Activated CD8-positive, alpha-beta memory T cell treated with anti-CD3 and anti-CD28 coated beads, Interleukin-2, amount 50 U/mL, for 48 hours (primary cell): ENCODE measurements around the gene IKZF2.
"Not testable (repeated sequence)": the region's sequence is repeated elsewhere in the genome, so short reads cannot be mapped to it uniquely, and the experiment has no call there.

Experiments
- DNase-seq: peaks from one replicate; pipeline ENCODE4 v3.0.0-alpha.2; 2020

Gene IKZF2

GRCh38 chr2:213032607-213033006 is 118.8 kb downstream of the IKZF2 start:
- no peak for DNase-seq

DNA sequence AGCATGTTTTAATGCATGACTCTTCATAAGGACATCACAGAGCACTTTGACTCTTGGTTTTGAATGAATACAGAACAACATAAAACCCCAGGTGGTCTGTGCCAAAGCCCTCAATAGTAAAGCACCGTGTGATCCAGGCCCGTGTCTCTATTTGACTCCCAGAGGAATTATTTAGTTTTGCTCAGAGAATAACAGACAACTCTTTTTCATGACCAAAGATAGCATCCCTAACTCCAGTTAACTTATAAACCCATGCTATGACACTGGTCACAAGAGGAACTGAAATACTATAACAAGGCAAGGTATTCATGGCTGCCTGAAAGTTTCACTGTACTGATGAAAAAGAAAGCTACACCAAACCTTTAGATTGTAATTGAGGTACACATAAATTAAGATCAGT is 128.4 kb downstream of the IKZF2 start:
- no peak for DNase-seq

DNA sequence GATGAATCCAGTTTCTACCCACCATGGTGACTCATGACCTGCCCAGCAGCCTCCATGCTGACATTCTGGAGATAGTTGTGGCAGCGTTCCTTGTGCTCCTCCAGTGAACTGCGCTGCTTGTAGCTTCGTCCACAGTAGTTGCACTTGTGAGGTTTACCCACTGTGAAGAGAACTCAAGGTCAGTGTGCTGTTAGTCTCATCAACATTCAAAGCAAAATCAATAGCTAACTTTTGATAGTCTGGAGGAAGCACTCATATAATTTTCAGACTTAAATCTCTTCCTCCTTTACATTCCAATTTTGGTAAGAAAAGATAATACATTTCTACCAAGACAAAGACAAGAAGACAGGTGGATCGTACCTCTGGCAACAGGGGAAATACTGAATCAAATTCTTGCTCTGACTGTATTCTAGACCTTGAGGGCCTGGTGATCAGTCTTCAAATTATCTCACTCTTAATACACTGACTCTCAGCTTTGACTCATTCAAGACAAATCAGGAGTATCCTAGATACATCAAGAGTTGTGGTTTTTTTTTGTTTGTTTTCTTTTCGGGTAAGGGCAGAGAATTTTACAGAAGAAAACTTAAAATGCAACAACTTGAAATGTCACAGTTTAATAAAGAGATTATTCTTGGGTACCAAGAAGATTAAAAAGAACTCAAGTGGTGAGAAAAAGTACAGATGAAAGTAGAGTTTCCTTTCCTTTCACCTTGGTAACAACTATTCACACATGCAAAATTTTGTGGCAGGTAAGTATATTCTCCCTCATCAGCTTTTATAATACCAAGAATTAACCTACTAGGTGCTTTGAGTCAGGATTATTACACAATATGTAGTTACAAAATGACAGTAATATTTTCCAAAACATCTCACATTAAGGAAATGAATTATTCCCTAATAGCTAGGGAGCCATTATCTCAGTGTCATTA is 129.2 kb downstream of the IKZF2 start:
- DNase-seq = no peak

DNA sequence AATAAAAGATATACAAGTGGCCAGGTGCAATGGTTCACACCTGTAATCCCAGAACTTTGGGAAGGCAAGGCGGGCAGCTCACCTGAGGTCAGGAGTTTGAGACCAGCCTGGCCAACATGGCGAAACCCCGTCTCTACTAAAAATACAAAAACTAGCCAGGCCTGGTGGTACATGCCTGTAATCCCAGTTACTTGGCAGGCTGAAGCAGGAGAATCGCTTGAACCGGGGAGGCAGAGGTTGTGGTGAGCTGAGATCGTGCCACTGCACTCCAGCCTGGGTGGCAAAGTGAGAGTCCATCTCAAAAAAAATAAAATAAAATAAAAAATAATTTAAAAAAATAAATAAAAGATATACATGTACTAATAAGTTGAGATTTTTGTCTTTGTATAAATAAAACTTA is 130.5 kb downstream of the IKZF2 start:
- DNase-seq = not testable (repeated sequence)

GRCh38 chr2:213020268-213020667 is 131.1 kb downstream of the IKZF2 start:
- DNase-seq = no peak

- no peak for DNase-seq
These were observed 132.0 kb downstream of the IKZF2 start for GRCh38 chr2:213019368-213019767.

DNA sequence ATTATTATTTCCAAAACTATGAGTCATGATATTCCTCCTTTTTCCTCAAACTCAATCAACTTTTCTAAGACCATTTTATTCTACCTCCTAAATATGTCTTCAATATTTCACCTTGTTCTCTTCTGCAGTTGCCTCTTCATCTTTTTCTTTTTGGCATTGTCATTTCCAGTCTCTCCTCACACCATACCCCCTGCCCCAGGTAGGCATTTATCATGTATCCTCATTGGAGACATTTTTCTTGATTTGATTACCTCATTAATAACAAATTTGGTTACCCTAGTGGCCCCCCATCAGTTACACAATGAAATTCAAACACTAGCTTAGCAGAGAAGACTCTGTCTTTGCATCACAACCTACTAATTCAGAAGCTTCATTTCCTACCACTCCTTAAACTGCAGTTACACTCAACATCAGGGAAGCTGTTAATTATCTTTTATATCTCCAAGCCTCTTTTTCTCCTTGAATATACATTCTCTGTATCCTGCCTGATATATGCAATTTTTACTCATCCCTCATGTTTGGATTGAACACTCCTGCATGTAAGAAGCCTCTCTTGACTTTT is 133.0 kb downstream of the IKZF2 start:
- DNase-seq = no peak

GRCh38 chr2:213017404-213017803 is 134.0 kb downstream of the IKZF2 start:
- no peak for DNase-seq

DNA sequence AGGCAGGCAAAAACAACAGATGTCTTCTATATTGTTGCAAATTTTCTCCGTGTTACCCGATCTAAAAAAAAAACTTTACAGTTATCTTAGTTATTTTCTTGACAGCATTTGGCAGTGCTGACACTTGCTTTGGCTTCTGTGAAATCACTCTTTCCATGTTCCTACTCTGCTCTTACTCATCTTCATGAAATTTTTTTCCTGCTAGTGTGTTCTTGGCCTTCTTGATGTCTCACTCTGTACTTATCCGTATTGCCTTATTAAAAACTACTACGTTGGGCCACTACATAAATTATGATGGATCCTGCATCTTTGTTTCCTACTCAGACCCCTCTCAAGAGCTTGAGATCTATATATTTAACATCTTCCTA is 134.4 kb downstream of the IKZF2 start:
- no peak for DNase-seq

DNA sequence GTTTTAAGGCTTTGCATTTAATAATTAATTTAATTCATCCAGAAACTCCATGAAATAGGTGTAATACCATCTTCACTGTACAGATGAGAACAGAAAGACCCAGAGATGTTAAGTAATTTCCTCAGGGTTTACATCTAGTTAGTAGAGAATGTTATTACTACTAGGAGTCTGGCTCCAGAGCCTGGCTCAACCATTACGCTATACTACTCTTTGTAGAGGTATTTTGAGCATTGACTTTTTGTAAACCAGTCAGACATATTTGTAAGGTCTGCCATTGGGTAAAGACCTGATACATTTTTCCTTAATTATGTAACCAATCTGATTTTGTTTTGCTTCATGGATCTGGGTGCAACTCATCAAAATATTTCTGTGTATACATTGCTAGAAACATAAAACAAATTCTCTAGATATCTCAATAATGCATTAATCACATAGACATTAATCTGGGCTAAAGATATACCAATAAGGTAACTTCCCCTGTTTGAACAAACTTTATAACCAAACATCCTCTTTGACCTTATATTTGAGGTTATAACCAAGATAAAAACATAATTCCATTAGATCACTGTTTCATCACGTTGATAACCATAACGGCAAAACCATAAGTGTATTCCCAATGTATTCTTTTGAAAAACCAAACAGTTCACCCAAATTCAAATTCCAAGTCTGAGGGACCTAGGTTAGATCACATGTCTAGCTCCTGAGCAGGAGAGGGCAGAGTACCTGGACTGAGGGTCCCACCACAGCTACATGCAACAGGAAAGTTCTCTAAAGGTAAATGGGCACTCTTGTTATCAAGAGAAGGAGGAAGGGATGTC is 135.0 kb downstream of the IKZF2 start:
- DNase-seq = no peak

DNA sequence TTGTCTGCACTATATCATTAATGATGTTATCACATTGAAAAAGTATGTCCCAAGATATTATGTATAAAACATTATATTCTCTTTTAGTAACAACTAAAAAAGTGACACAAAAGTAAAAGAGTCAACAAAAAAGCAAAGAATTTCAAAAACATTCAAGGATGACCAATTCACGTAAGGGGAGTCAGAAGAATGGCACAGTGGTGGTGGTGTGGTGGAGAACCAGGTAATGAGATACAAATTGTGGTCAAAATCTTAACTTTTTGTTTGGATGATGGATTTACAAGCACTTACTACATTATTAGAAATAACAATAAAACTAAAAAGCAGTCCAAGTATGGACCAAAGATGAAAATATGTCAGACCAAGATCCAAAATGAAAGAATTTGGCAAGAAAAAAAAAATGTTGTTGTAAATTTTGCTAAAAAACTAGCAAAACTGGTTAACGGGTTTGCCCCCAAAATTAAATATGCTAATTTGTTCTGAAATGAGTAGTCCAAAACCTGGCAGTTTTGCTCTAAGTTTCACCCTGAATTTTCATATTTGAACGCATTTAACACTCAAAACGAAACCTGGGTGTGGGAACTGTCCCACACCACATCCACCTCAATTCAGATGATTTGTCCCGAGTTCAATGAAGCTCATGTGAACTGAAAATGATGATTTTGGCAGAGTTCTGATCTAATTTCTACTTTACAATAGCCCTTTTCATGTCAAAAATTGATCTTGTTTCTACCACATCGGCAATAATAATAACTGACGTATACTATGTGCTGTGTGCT is 135.8 kb downstream of the IKZF2 start:
- no peak for DNase-seq

DNA sequence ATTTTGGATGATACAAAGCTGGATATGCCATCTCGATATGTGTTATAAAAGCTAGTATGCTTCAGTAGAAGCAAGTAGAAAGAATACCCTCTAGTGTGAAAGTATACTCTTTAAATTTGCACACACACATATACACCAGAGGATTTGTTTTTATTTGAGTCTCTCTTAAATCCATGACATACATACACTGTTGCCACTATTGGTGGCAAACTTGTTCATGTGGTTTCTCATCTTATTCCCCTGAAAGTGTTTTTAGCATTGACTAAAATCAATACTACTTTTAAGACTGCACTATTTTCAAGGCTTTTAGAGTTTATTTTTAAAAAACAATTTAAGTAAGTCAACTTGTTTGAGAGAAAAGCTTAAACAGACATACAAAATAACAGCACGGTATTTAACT is 137.4 kb downstream of the IKZF2 start:
- DNase-seq = no peak

DNA sequence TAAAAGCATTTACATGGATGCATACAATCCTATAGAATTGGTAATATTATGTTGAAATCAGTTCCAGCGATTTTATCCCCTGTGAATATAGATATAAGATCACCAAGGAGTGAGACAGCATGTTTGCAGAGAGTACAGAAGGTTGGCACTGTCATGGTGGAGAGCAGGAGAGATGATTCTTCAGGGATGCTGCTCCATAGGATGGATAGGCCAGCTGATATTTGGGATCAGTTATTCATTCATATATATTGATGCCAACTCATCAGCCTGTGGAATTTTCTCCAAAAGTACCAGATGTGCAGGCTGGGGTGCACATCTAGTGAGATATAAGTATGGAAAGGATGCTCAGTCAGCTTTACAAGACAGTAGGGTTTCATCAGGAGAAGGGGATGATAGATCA is 139.9 kb downstream of the IKZF2 start:
- DNase-seq = no peak

- no peak for DNase-seq
These were observed 141.2 kb downstream of the IKZF2 start for GRCh38 chr2:213010106-213010779.

GRCh38 chr2:213007290-213007838 is 144.0 kb downstream of the IKZF2 start:
- no peak for DNase-seq

- no peak for DNase-seq
These were observed 147.1 kb downstream of the IKZF2 start for GRCh38 chr2:213004197-213004821.

DNA sequence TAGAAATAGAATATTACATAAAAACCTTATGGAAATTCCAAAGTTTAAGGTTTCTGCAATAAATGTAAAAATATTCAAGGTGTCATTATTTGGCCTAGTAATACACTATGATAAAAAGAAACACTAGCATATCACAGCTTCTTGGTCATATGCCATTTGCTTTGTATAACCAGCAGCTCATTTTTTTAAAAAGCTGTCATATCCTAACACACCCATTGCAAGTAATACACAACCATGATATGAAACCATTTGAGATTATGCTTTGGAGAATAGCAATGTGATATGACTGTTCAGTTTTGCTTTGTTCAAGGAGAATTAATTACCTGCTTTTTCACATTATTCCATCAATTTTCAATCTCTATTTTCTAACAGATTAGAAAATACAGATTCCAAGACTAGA is 149.0 kb downstream of the IKZF2 start:
- DNase-seq = no peak

DNA sequence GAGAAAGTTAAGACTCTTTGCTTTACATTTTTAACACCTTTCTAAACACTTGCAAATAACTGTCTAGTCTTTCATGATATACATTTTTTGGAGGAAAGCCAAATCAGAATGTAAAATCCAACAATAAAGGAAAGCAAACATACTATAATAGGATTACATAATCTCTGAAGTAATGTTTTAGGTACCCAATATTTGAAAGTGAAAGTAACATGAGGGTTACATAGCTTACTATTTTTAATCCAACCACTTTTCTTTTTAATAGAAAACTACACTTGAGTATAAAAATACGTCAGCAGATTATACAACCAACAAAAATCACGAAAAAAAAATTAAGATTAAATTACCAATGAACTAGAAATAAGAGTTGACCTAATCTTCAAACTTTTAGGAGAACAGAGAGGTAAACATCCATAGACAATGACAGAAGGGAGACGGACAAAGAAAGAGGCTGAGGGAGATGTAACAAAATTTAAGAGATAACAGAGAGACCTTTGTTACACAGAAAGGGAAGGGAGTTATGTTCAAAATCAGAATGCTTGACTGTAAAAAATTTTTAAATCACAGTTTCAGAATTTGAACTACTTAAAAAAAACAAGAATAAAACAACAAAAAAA is 150.0 kb downstream of the IKZF2 start:
- DNase-seq = no peak

- no peak for DNase-seq
These were observed 152.6 kb downstream of the IKZF2 start for GRCh38 chr2:212998626-212999359.

- no peak for DNase-seq
These were observed 153.8 kb downstream of the IKZF2 start for GRCh38 chr2:212997526-212998020.
